Dedifferentiated amniotic fluid mesenchymal stem cell (primary cell): Measurements from ENCODE around the gene RPS24.

Experiments used
- DNase-seq: peaks from one replicate; pipeline ENCODE4 v3.0.0-alpha.2; 2016; ENCODE audit errors: extremely low spot score

The RPS24 gene

DNA sequence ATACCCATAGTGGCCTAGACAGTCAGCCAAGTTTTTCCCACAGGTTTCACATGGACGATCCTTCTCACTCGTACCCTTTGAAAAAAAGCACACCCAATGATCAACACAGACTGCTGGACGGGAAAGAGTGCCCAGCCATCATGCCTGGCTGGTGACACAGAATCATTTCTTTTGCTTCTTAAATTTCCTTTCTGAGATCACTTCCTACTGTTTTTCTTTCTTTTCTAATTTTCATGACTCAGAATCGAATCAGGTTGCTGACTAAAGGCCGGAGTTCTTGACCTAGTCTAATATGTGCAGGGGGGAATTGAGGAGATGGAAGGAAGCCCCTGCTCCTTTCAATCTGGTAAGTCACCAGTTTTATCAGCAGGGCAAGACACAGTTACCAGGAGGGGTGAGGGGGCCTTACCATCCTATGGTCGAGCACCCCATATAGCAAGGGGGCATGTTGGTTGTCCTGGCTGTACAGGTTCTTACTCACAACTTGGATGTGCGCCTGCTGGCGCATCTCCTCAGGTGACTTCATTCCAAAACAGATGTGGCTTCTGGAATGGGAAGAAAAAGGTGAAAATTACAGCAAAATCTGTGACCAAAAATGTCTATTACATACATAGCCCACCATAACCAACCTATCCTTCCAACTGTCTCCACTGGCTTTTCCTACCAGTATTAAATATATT is 7.8 kb upstream of the RPS24 start:
- DNase-seq, result no peak

DNA sequence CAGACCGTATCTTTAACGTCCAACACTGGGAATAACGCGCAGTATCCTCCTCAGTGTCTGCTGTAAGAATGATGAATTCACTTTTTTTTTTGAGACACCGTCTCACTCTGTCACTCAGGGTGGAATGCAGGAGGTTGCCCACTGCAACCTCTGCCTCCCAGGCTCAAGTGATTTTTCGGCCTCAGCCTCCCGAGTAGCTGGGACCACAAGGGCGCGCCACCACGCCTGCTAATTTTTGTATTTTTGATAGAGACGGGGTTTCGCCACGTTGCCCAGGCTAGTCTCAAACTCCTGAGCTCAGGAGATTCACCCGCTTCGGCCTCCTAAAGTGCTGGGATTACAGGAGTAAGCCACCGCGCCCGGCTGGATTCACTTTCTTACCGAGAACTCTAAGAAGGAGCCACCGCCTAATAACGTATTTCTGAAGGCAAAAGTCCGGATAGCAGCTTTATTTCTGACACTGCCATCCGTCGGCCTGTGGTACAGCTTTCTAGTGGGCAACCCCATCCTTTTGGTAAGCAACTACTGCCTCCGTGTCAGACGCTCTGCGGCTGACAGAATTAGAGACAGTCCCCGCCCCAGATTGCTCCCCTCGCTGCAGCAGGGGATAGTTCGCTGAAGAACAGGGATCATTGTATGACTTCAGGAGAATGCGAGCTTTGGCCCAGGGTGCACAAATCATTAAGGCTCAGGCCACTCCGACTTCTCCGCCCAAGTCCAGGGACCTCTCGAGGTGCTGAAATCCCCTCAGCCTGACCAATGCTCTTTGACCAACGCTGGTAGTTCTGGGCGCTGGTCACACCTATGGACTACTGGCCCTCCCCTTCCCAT is 5.0 kb upstream of the RPS24 start:
- no peak for DNase-seq

- peak; percentile 96 for DNase-seq
Observed at GRCh38 chr10:78029269-78030226, 4.1 kb upstream of the RPS24 start, which contains the start of gene POLR3A. Gene POLR3A (minus strand): TSS chr10:78029515. CDS start chr10:78029407, 108 bp downstream.

GRCh38 chr10:78033387-78033636 is 351 bp upstream of the RPS24 start:
- no peak for DNase-seq

DNA sequence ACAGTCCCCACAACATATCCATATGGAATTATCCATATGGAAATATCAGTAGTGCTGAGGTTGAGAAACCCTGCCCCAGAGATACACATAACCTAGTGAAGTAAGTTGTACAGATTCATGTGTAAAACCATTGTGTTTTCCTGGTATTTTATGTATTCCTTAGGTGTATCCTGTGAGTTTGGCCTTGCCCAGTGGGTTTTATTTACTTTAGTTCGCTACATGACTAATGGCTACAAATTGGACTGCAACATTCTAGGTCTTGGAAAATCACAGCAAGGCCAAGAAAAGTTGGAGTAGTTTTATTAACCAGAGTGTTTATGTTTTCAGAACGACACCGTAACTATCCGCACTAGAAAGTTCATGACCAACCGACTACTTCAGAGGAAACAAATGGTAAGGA is 1.4 kb downstream of the RPS24 start:
- no peak for DNase-seq

DNA sequence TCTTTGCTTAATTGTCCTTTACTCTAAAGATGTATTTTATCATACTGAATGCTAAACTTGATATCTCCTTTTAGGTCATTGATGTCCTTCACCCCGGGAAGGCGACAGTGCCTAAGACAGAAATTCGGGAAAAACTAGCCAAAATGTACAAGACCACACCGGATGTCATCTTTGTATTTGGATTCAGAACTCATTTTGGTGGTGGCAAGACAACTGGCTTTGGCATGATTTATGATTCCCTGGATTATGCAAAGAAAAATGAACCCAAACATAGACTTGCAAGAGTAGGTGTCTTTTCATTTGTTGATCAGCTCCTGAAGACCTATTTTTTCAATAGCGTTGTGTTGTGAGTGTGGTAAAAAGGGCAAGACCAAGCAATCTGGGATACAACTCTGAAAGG is 1.8 kb downstream of the RPS24 start:
- no peak for DNase-seq

DNA sequence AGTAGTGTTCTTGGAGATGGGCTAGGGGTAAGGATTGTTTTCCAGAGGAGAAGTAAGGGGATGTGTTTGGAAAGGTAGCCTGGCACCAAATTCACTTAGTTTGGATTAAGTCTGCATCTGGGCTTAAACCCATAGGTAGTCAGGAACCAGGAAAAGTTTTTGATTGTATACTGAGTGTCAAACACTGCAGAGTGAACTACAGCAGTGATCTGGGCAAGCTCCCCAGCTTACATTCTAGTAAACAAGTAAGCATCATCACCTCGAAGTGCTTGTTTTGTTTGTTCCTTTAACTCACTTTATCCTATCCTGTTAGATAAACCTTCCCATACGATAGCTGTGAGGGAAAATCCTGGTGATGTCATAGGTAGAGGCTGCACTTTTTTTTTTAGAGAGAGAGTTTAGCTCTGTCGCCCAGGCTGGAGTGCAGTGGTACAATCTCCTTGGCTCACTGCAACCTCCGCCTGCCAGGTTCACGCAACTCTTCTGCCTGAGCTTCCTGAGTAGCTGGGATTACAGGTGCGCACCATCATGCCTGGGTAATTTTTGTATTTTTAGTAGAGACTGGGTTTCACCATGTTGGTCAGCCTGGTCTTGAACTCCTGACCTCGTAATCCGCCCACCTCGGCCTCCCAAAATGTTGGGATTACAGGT is 2.4 kb downstream of the RPS24 start:
- no peak for DNase-seq

- DNase-seq, result no peak
Observed at GRCh38 chr10:78038105-78038504, 4.4 kb downstream of the RPS24 start.

GRCh38 chr10:78038791-78039547 is 5.3 kb downstream of the RPS24 start:
- DNase-seq, result no peak

GRCh38 chr10:78039743-78040142 is 6.1 kb downstream of the RPS24 start:
- no peak for DNase-seq

GRCh38 chr10:78041170-78042057 is 7.8 kb downstream of the RPS24 start:
- DNase-seq, result no peak

- DNase-seq, result no peak
Observed at GRCh38 chr10:78042058-78042751, 8.5 kb downstream of the RPS24 start.

GRCh38 chr10:78042752-78043104 is 9.1 kb downstream of the RPS24 start:
- DNase-seq, result no peak

- no peak for DNase-seq
Observed at GRCh38 chr10:78044179-78044578, 10.5 kb downstream of the RPS24 start.

DNA sequence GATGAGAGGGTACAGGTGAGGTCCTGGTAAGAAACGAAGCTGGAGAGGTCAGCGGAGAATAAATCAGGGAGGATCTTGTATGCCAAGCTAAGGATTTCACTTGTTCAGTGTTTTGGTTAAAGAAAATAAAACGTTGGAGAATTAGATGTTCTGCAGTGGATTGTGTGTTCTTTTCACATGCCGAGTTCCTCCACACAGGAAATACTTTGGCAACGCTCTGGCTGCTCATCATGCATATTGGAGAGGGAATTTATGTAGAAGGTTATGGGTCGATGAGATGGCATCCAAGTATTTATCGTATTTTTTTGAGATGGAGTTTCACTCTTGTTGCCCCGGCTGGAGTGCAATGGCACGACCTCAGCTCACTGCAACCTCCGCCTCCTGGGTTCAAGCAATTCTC is 11.0 kb downstream of the RPS24 start:
- no peak for DNase-seq

DNA sequence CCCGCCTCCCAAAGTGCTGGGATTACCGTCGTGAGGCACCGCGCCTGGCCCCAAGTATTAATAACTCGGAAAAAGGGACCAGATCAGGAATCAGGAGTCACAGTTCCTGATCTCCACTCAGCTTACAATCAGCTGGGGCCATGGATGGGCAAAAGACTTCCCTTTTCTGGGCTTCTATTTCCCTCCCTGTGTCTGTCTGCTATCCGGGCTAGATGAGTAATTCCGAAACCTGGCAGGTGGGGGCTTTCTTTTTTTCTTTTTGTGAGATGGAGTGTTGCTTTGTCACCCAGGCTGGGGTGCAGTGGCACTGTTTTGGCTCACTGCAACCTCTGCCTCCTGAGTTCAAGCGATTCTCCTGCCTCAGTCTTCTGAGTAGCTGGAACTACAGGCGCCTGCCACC is 11.6 kb downstream of the RPS24 start:
- DNase-seq, result no peak

DNA sequence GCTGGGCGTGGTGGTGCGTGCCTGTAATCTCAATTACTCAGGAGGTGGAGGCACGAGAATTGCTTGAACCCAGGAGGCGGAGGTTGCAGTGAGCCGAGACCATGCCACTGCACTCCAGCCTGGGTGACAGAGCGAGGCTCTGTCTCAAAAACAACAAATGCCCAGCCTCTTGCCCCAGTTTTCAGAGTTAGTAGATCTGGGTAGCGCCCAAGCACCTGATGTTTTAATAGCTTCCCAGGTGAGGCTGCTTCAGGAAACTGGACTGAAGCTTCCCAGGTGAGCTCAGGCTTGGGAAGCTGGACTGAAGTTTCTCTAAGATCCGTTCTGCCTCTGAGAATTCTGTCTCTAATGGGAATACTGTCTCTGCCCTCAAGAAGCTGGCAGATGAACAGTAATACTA is 12.2 kb downstream of the RPS24 start:
- no peak for DNase-seq

DNA sequence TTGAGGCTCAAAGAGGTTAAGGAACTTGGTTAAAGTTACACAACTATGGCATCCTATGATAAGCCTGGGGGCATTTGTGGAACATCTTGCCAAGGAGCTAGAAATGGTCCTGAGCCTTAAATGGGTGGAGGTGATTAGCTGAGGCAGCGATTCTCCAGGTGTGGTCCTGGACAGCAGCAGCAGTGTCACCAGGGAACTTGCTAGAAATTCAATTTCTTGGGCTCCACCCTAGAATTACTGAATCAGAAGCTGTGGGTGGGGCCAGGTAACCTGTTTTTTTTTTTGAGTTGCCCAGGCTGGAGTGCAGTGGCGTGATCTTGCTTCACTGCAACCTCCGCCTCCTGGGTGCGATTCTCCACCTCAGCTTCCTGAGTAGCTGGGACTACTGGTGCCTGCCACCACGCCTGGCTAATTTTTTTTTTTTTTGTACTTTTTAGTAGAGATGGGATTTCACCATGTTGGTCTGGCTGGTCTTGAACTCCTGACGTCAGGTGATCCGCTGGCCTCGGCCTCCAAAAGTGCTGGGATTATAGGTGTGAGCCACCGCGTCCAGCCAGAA is 13.1 kb downstream of the RPS24 start:
- no peak for DNase-seq

GRCh38 chr10:78047314-78047891 is 13.7 kb downstream of the RPS24 start:
- DNase-seq, result peak; percentile 78
